Tibial artery (tissue), 4 donors: ENCODE results near the gene CHMP4A.
"Not testable (repeated sequence)": the region's sequence is repeated elsewhere in the genome, so short reads cannot be mapped to it uniquely, and the experiment has no call there.

Experiments used
- DNase-seq, 2 donors: peaks; one replicate each; pipeline ENCODE4 v3.0.0-alpha.2; 2019
- H3K27ac ChIP-seq, 2 donors: fragments of 200-600 bp; sonication (generic) in 1 of 2; 1 replicate in 1 of 2; 2 replicates in 1 of 2; pipeline ENCODE4 v1.5.1; 2018 to 2019; ENCODE audit warnings: mild to moderate bottlenecking in 1 of 2
- H3K27me3 ChIP-seq, 2 donors: fragments of 200-600 bp; sonication (generic) in 1 of 2; one replicate each; pipeline versions ENCODE4 v1.5.1 to v1.6.0; 2016 to 2019
- H3K36me3 ChIP-seq, 3 donors: fragments of 200-600 bp; sonication (generic) in 2 of 3; one replicate each; pipeline ENCODE4 v1.5.1; 2016 to 2019; ENCODE audit warnings: mild to moderate bottlenecking in 2 of 3
- H3K4me1 ChIP-seq, 4 donors: fragments of 200-600 bp; sonication (generic) in 2 of 4; 1 replicate in 3 of 4; 2 replicates in 1 of 4; pipeline ENCODE4 v1.5.1; 2016 to 2019
- H3K4me3 ChIP-seq, 2 donors: fragments of 200-600 bp; sonication (generic) in 1 of 2; 1 replicate in 1 of 2; 2 replicates in 1 of 2; pipeline ENCODE4 v1.5.1; 2018 to 2019; ENCODE audit warnings: mild to moderate bottlenecking in 2 of 2
- H3K9me3 ChIP-seq, 3 donors: fragments of 200-600 bp; sonication (generic) in 1 of 3; one replicate each; pipeline ENCODE4 v1.5.1; 2016 to 2019
- CTCF ChIP-seq, 2 experiments: fragments of 200-600 bp in 1 of 2; fragments of 450-650 bp in 1 of 2; IDR thresholded peaks; one replicate each; pipeline ENCODE4 v1.5.1; 2017 to 2019; ENCODE audit warnings: antibody characterized with exemption in 2 of 2, mild to moderate bottlenecking in 1 of 2, moderate library complexity in 1 of 2
- intact Hi-C: fragments of 100-400 bp; cut with DNase I; formaldehyde crosslinking; loops from one replicate; pipeline ENCODE4 v1.15.0; 2023; ENCODE audit warnings: low total_unique reads

The CHMP4A gene

GRCh38 chr14:24250354-24250753, 37.1 kb upstream of the CHMP4A start:
- Histone ChIP-seq H3K4me3 (no peak overlapping the region), H3K36me3 (peaks cover 0 to 27% (median 0%) of the 10 kb centered on the region in 3 donors), H3K9me3 (no peaks in the 10 kb centered on the region), H3K4me1 (no peaks in the 10 kb centered on the region), H3K27me3 (no peaks in the 10 kb centered on the region), H3K27ac (no peak overlapping the region)
- no peak for TF ChIP-seq CTCF (IDR thresholded peaks at IDR 0.05)
- intact Hi-C loops = no loop called here
- peak in 1 of 2 donors; percentile 46 for DNase-seq

- Histone ChIP-seq H3K27me3 (no peaks in the 10 kb centered on the region), H3K9me3 (no peaks in the 10 kb centered on the region), H3K27ac (no peak overlapping the region), H3K4me3 (no peak overlapping the region), H3K4me1 (no peaks in the 10 kb centered on the region), H3K36me3 (peaks cover 0 to 17% (median 0%) of the 10 kb centered on the region in 3 donors)
- peak in 1 of 2 donors; percentile 33 for DNase-seq
- intact Hi-C loops = loop anchor here (10.0 kb wide), 1 partner anchor 185 kb away; no protein-coding TSS in a partner anchor
- no peak for TF ChIP-seq CTCF (IDR thresholded peaks at IDR 0.05)
These were observed 36.1 kb upstream of the CHMP4A start for GRCh38 chr14:24249230-24250021.

- intact Hi-C loops = loop anchor here (10.0 kb wide), 1 partner anchor 187 kb away; no protein-coding TSS in a partner anchor
These were observed 34.1 kb upstream of the CHMP4A start for GRCh38 chr14:24247422-24247821.

GRCh38 chr14:24246765-24247212, 33.5 kb upstream of the CHMP4A start:
- no peaks in the 10 kb centered on the region for H3K9me3 ChIP-seq
- no peak overlapping the region for H3K4me3 ChIP-seq
- TF ChIP-seq CTCF (IDR thresholded peaks at IDR 0.05) = no peak
- peaks cover 0 to 4% (median 0%) of the 10 kb centered on the region in 3 donors for H3K36me3 ChIP-seq
- H3K27ac ChIP-seq = no peak overlapping the region
- H3K27me3 ChIP-seq = no peaks in the 10 kb centered on the region
- intact Hi-C loops = loop anchor here (10.0 kb wide), 1 partner anchor 188 kb away; no protein-coding TSS in a partner anchor
- peaks cover 0 to 11% (median 7%) of the 10 kb centered on the region in 4 donors for H3K4me1 ChIP-seq
- DNase-seq = peak in 1 of 2 donors; percentile 15

More at GRCh38 chr14:24247422-24247821, 34.1 kb upstream of the CHMP4A start:
- DNase-seq = peak in 1 of 2 donors; percentile 10
- no peak for TF ChIP-seq CTCF (IDR thresholded peaks at IDR 0.05)
- Histone ChIP-seq H3K4me3 (no peak overlapping the region), H3K36me3 (peaks cover 0 to 5% (median 0%) of the 10 kb centered on the region in 3 donors), H3K27ac (no peak overlapping the region), H3K4me1 (peaks cover 0 to 10% (median 7%) of the 10 kb centered on the region in 4 donors), H3K27me3 (no peaks in the 10 kb centered on the region), H3K9me3 (no peaks in the 10 kb centered on the region)

- peak in 1 of 2 donors; percentile 39 for DNase-seq
These were observed 32.1 kb upstream of the CHMP4A start for GRCh38 chr14:24245350-24245749.

GRCh38 chr14:24243336-24243836, 30.1 kb upstream of the CHMP4A start:
- Histone ChIP-seq H3K4me1 (peaks cover 0 to 43% (median 33%) of the 10 kb centered on the region in 4 donors), H3K36me3 (peaks cover 18 to 29% (median 27%) of the 10 kb centered on the region in 3 donors), H3K27me3 (no peaks in the 10 kb centered on the region), H3K27ac (peak overlapping the region; percentile 92 to 93), H3K9me3 (no peaks in the 10 kb centered on the region), H3K4me3 (peak overlapping the region; percentile 68 to 90)
- TF ChIP-seq CTCF (IDR thresholded peaks at IDR 0.05) = no peak
- DNase-seq = no peak
- intact Hi-C loops = loop anchor here (5.0 to 10.0 kb wide), 3 partner anchors 54 to 191 kb away; partner anchors contain the start of genes DHRS1 and NOP9

More at GRCh38 chr14:24245350-24245749, 32.1 kb upstream of the CHMP4A start:
- Histone ChIP-seq H3K36me3 (peaks cover 8 to 13% (median 8%) of the 10 kb centered on the region in 3 donors), H3K4me1 (peaks cover 0 to 26% (median 21%) of the 10 kb centered on the region in 4 donors)
- H3K4me3 ChIP-seq, H3K9me3 ChIP-seq, H3K27me3 ChIP-seq, H3K27ac ChIP-seq: not testable (repeated sequence)
- intact Hi-C loops = loop anchor here (10.0 kb wide), 1 partner anchor 189 kb away; no protein-coding TSS in a partner anchor
